Tongue (tissue), 3 donors: Measurements from ENCODE around the gene ADAMTS6. TPM values are rescaled to one million over a fixed set of nuclear protein-coding genes. Genes with fewer than 3 reads are reported as not detected.

Experiments
- DNase-seq: peaks from one replicate; pipeline ENCODE4 v3.0.0-alpha.2; 2015
- small RNA-seq: library from RNA; depleted of rRNA; stranded (forward); fragments of <200 nt; gene quantifications from one replicate; pipeline ENCODE3, GENCODE V24; 2014; ENCODE audit warnings: low replicate concordance
- total RNA-seq: library from RNA; depleted of rRNA; stranded (reverse); fragments of >200 nt; gene quantifications from one replicate; pipeline ENCODE4 v1.2.3, GENCODE V29; 2014

ADAMTS6 gene
- total RNA-seq, 1 donor from 2014 or later, result 8.1 TPM

- DNase-seq, result no peak
Measured at GRCh38 chr5:65102371-65102975, 379.2 kb downstream of the ADAMTS6 start.

GRCh38 chr5:65101632-65102100 lies 380.1 kb downstream of the ADAMTS6 start:
- DNase-seq, result peak; percentile 15

DNA sequence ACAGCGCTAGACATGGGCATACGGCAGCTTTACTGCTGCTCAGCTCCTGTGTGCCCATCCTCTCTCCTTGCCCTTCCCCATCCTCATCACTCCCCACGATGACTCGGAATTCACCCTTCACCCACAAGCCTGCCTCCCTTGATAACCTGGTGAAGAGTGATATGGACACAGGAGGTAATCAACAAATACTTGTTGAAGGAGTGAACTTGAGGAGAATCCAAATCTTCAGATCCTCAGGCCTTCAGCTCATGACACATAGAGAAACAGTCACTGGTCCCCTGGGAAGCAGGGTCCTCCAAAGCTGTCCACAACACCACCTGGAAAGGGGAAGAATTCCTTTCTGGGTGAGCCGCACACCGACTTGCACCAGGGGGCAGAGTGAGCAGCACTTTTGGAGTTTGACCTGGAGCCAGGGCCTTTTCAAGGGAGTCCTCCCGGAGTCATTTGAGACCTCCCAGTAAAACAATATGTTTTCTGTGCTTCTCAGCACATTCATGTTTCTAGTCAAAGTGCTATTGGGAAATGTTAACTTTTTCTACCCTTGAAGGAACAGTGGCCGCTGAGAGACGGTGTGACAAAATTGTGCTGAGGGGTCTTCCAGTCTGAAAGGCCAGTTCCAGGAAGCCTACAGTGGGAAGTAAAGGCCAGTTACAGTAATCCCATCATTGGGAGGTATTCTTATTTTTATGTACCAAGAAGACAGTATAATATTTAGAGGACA lies 380.6 kb downstream of the ADAMTS6 start:
- peak; percentile 81 for DNase-seq

Small RNAs within 50 kb of the gene (small RNA-seq; reads per million reads assigned to genes)
- not detected for gene RF00019

Other genes with a start within 250 kb of the ADAMTS6 start
- 12.4 TPM for gene CENPK, start 81.2 kb upstream of the ADAMTS6 start, total RNA-seq
- gene PPWD1, start 81.4 kb upstream of the ADAMTS6 start, total RNA-seq, result 76.6 TPM
- gene TRIM23, start 142.4 kb upstream of the ADAMTS6 start, total RNA-seq, result 37.7 TPM
- gene SHLD3, start 143.1 kb upstream of the ADAMTS6 start, total RNA-seq, result 5.7 TPM
- gene TRAPPC13, start 143.1 kb upstream of the ADAMTS6 start, total RNA-seq, result 39.5 TPM
- gene SGTB, start 240.2 kb upstream of the ADAMTS6 start, total RNA-seq, result 8.3 TPM
- 23.7 TPM for gene NLN, start 240.3 kb upstream of the ADAMTS6 start, total RNA-seq